ENCODE measurements around the gene HBA2.

The HBA2 gene

DNA sequence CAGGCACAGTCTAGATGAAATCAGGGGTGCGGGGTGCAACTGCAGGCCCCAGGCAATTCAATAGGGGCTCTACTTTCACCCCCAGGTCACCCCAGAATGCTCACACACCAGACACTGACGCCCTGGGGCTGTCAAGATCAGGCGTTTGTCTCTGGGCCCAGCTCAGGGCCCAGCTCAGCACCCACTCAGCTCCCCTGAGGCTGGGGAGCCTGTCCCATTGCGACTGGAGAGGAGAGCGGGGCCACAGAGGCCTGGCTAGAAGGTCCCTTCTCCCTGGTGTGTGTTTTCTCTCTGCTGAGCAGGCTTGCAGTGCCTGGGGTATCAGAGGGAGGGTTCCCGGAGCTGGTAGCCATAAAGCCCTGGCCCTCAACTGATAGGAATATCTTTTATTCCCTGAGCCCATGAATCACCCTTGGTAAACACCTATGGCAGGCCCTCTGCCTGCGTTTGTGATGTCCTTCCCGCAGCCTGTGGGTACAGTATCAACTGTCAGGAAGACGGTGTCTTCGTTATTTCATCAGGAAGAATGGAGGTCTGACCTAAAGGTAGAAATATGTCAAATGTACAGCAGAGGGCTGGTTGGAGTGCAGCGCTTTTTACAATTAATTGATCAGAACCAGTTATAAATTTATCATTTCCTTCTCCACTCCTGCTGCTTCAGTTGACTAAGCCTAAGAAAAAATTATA, 5.4 kb downstream of the HBA2 start:
- peaks cover 77% of the 10 kb centered on the region for H3K27me3 ChIP-seq (ENCODE audit: insufficient read depth, low read length)
- no peak overlapping the region for H3K27ac ChIP-seq (ENCODE audit: low read length)
- peaks cover 5% of the 10 kb centered on the region; the same call in 1 of the 2 replicates for H3K9me3 ChIP-seq (ENCODE audit: insufficient read depth, low read depth, low read length)
- H3K9ac ChIP-seq (ENCODE audit: low read depth, low read length): no peak overlapping the region
- H3K4me3 ChIP-seq (ENCODE audit: low read length): no peak overlapping the region
- no peaks in the 10 kb centered on the region for H3K36me3 ChIP-seq (ENCODE audit: insufficient read depth, low read depth, low read length)
- H3K4me1 ChIP-seq (ENCODE audit: insufficient read depth, low read length): no peaks in the 10 kb centered on the region

DNA sequence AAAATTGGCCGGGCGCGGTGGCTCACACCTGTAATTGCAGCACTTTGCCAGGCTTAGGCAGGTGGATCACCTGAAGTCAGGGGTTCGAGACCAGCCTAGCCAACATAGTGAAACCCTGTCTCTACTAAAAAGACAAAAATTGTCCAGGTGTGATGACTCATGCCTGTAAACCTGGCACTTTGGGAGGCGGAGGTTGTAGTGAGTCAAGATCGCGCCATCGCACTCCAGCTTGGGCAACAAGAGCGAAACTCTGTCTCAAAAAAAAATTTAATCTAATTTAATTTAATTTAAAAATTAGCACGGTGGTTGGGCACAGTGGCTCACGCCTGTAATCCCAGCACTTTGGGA, 6.0 kb downstream of the HBA2 start:
- Histone ChIP-seq H3K27me3 (ENCODE audit: insufficient read depth, low read length) (peaks cover 72% of the 10 kb centered on the region), H3K4me1 (ENCODE audit: insufficient read depth, low read length) (no peaks in the 10 kb centered on the region), H3K9ac (ENCODE audit: low read depth, low read length) (no peak overlapping the region), H3K9me3 (ENCODE audit: insufficient read depth, low read depth, low read length) (peaks cover 5% of the 10 kb centered on the region; the same call in 1 of the 2 replicates), H3K27ac (ENCODE audit: low read length) (no peak overlapping the region), H3K4me3 (ENCODE audit: low read length) (no peak overlapping the region), H3K36me3 (ENCODE audit: insufficient read depth, low read depth, low read length) (no peaks in the 10 kb centered on the region)

DNA sequence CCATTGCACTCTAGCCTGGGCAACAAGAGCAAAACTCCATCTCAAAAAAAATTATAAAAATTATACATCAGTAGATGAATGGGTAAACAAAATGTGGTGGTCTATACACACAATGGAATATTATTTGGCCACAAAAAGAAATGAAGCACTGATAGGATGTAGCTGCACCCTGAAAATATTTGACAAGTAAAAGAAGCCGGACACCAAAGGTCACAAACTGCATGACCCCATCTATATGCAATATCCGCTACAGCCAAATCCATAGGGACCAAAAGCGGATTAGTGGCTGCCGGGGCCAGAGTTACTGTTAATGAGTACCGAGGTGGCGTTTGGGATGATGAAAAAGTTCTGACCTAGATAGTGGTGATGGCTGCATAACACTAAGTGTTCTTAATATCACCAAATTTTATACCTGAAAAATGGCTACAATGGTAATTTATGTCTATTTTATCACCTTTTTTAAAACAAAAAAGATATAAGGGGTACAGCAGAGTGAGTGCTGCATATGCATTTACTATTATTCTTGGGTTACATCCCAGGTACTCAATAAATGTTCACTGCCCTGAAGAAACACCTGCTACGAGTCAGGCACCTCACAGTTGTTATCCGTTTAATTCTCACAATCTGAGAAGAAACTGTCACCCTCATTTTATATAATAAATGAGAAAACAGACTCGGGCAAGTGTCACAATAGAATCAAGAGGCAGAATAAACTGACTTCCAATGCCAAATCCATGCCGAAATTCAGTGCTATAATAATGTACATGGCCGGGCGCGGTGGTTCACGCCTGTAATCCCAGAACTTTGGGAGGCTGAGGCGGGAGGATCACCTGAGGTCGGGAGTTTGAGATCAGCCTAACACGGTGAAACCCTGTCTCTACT, 6.8 kb downstream of the HBA2 start:
- H3K27me3 ChIP-seq (ENCODE audit: insufficient read depth, low read length): peaks cover 64% of the 10 kb centered on the region
- H3K9ac ChIP-seq (ENCODE audit: low read depth, low read length): no peak overlapping the region
- no peak overlapping the region for H3K4me3 ChIP-seq (ENCODE audit: low read length)
- peaks cover 5% of the 10 kb centered on the region; the same call in 1 of the 2 replicates for H3K9me3 ChIP-seq (ENCODE audit: insufficient read depth, low read depth, low read length)
- H3K36me3 ChIP-seq (ENCODE audit: insufficient read depth, low read depth, low read length): no peaks in the 10 kb centered on the region
- H3K27ac ChIP-seq (ENCODE audit: low read length): no peak overlapping the region
- H3K4me1 ChIP-seq (ENCODE audit: insufficient read depth, low read length): no peaks in the 10 kb centered on the region

DNA sequence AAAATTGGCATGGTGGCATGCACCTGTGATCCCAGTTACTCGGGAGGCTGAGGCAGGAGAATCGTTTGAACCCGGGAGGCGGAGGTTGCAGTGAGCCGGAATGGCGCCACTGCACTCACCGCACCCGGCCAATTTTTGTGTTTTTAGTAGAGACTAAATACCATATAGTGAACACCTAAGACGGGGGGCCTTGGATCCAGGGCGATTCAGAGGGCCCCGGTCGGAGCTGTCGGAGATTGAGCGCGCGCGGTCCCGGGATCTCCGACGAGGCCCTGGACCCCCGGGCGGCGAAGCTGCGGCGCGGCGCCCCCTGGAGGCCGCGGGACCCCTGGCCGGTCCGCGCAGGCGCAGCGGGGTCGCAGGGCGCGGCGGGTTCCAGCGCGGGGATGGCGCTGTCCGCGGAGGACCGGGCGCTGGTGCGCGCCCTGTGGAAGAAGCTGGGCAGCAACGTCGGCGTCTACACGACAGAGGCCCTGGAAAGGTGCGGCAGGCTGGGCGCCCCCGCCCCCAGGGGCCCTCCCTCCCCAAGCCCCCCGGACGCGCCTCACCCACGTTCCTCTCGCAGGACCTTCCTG, 7.5 kb downstream of the HBA2 start, which contains the start of gene HBQ1:
HBQ1 (plus strand) TSS at position 359 of the 575 bp plus-strand sequence; CDS start at position 387, 28 bp downstream.
- peaks cover 5% of the 10 kb centered on the region; the same call in 1 of the 2 replicates for H3K9me3 ChIP-seq (ENCODE audit: insufficient read depth, low read depth, low read length)
- H3K4me1 ChIP-seq (ENCODE audit: insufficient read depth, low read length): no peaks in the 10 kb centered on the region
- H3K27me3 ChIP-seq (ENCODE audit: insufficient read depth, low read length): peaks cover 57% of the 10 kb centered on the region
- H3K9ac ChIP-seq (ENCODE audit: low read depth, low read length): no peak within 1 kb of the TSS
- peak within 1 kb of the TSS; percentile 51; the same call in 1 of the 2 replicates for H3K4me3 ChIP-seq (ENCODE audit: low read length)
- no peak within 1 kb of the TSS for H3K27ac ChIP-seq (ENCODE audit: low read length)
- no peaks in the 10 kb centered on the region for H3K36me3 ChIP-seq (ENCODE audit: insufficient read depth, low read depth, low read length)

DNA sequence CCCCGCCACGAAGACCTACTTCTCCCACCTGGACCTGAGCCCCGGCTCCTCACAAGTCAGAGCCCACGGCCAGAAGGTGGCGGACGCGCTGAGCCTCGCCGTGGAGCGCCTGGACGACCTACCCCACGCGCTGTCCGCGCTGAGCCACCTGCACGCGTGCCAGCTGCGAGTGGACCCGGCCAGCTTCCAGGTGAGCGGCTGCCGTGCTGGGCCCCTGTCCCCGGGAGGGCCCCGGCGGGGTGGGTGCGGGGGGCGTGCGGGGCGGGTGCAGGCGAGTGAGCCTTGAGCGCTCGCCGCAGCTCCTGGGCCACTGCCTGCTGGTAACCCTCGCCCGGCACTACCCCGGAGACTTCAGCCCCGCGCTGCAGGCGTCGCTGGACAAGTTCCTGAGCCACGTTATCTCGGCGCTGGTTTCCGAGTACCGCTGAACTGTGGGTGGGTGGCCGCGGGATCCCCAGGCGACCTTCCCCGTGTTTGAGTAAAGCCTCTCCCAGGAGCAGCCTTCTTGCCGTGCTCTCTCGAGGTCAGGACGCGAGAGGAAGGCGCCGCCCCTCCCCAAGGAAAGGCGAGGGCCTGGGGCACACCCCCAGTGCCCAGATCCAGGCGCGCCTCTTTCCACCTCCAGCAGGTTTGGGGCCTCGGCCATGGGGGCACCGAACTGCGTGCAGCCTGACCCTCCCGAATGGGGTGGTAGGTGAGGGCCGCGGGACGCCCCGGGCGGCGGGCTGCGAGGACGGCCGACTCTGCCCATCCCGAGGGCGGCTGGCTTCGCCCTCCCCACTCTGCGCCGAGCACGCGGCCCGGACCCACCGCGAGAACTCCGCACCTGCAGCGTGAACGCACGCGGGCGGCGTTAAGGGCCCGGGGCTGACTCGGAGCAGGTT, 8.2 kb downstream of the HBA2 start:
- Histone ChIP-seq H3K27me3 (ENCODE audit: insufficient read depth, low read length) (peaks cover 49% of the 10 kb centered on the region), H3K36me3 (ENCODE audit: insufficient read depth, low read depth, low read length) (peaks cover 5% of the 10 kb centered on the region; the same call in 1 of the 2 replicates), H3K4me3 (ENCODE audit: low read length) (peak overlapping the region; percentile 51; the same call in 1 of the 2 replicates), H3K9ac (ENCODE audit: low read depth, low read length) (no peak overlapping the region), H3K27ac (ENCODE audit: low read length) (no peak overlapping the region), H3K4me1 (ENCODE audit: insufficient read depth, low read length) (no peaks in the 10 kb centered on the region), H3K9me3 (ENCODE audit: insufficient read depth, low read depth, low read length) (peaks cover 5% of the 10 kb centered on the region; the same call in 1 of the 2 replicates)

DNA sequence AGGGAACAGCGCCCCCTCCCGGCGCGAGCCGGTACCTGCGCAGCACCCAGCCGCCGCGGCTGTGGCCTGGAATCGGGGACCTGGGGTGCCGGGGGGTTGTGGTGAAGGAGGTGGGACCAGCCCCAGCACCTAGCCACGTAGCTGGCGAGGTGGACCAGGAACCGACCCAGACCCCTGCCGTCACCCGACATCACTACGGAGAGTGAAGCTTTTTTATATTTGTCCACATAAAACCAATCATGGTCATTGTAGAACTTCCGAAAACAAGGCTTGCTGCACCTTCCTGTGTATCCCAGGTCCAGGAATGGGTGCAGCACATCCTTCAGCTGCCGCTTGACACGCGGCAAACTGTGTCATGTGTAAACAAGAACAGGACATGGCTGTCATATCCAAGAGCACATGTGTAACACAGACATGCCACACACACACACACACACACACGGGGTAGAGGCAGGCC, 8.9 kb downstream of the HBA2 start:
- Histone ChIP-seq H3K27me3 (ENCODE audit: insufficient read depth, low read length) (peaks cover 45% of the 10 kb centered on the region), H3K4me3 (ENCODE audit: low read length) (no peak overlapping the region), H3K9me3 (ENCODE audit: insufficient read depth, low read depth, low read length) (peaks cover 5% of the 10 kb centered on the region; the same call in 1 of the 2 replicates), H3K4me1 (ENCODE audit: insufficient read depth, low read length) (no peaks in the 10 kb centered on the region), H3K9ac (ENCODE audit: low read depth, low read length) (no peak overlapping the region), H3K36me3 (ENCODE audit: insufficient read depth, low read depth, low read length) (peaks cover 5% of the 10 kb centered on the region; the same call in 1 of the 2 replicates), H3K27ac (ENCODE audit: low read length) (no peak overlapping the region)

DNA sequence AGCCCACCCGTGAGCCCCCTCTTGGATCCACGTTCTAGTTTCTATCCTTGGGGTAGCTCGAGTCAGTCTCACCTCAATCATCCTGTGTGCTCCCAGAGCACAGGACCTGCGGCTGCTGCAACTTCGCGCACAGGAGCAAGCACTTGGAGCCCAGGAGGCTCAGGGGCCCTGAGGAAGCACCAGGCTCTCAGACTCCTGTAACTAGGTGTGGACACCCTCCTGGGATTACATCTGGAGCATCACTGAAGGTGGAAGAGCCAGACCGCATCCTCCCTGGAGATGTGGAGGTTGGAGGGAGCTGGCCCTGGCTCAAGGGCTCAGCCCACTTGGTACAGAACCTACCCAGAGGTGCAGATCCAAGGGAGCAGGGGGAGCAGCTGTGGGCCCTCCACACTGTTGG, 10.3 kb downstream of the HBA2 start:
- Histone ChIP-seq H3K4me3 (ENCODE audit: low read length) (no peak overlapping the region), H3K27me3 (ENCODE audit: insufficient read depth, low read length) (peaks cover 32% of the 10 kb centered on the region), H3K9me3 (ENCODE audit: insufficient read depth, low read depth, low read length) (peaks cover 8% of the 10 kb centered on the region), H3K36me3 (ENCODE audit: insufficient read depth, low read depth, low read length) (peaks cover 15% of the 10 kb centered on the region), H3K9ac (ENCODE audit: low read depth, low read length) (no peak overlapping the region), H3K4me1 (ENCODE audit: insufficient read depth, low read length) (no peaks in the 10 kb centered on the region), H3K27ac (ENCODE audit: low read length) (no peak overlapping the region)

DNA sequence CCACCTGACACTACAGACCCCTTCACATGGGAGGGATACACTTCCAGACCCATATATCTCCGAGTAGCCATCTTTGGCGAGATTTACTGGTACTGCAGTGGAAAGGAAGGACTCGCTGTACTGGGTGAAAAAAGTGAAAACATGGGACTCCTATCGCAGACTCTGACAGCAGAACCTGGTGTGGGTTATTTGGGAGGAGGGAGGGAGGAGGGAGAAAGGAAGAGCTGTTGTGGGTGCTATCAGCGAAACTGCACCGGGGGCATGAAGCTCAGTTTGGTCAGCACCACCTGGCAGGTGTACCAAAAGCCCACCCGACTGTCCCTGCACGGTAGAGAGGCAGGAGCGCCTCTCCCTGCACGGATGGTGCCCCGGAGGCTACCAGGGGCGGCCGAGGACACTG, 12.5 kb downstream of the HBA2 start:
- peaks cover 35% of the 10 kb centered on the region for H3K36me3 ChIP-seq (ENCODE audit: insufficient read depth, low read depth, low read length)
- no peak overlapping the region for H3K4me3 ChIP-seq (ENCODE audit: low read length)
- H3K27me3 ChIP-seq (ENCODE audit: insufficient read depth, low read length): peaks cover 10% of the 10 kb centered on the region
- no peaks in the 10 kb centered on the region for H3K4me1 ChIP-seq (ENCODE audit: insufficient read depth, low read length)
- H3K9ac ChIP-seq (ENCODE audit: low read depth, low read length): no peak overlapping the region
- H3K9me3 ChIP-seq (ENCODE audit: insufficient read depth, low read depth, low read length): peaks cover 8% of the 10 kb centered on the region
- H3K27ac ChIP-seq (ENCODE audit: low read length): no peak overlapping the region

DNA sequence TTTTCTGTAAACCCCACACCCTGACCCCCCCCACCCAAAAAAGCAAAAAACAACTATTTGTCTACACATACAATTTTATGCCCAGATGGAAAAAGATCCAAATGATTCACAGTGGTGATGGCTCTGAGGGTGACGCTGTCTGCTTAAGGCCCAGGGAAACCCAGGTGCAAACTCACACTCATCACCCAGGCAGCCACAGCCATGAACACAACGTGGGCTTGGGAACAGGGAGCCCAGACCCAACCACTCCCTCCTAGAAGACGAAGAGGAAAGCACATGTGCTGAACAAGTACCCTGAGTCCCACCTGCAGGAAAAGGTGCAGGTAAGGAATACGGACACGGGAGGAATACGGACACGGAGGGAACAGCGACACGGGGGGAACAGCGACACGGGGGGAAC, 13.0 kb downstream of the HBA2 start:
- Histone ChIP-seq H3K27ac (ENCODE audit: low read length) (no peak overlapping the region), H3K4me3 (ENCODE audit: low read length) (no peak overlapping the region), H3K4me1 (ENCODE audit: insufficient read depth, low read length) (no peaks in the 10 kb centered on the region), H3K9me3 (ENCODE audit: insufficient read depth, low read depth, low read length) (peaks cover 8% of the 10 kb centered on the region), H3K36me3 (ENCODE audit: insufficient read depth, low read depth, low read length) (peaks cover 40% of the 10 kb centered on the region), H3K27me3 (ENCODE audit: insufficient read depth, low read length) (peaks cover 5% of the 10 kb centered on the region), H3K9ac (ENCODE audit: low read depth, low read length) (no peak overlapping the region)

DNA sequence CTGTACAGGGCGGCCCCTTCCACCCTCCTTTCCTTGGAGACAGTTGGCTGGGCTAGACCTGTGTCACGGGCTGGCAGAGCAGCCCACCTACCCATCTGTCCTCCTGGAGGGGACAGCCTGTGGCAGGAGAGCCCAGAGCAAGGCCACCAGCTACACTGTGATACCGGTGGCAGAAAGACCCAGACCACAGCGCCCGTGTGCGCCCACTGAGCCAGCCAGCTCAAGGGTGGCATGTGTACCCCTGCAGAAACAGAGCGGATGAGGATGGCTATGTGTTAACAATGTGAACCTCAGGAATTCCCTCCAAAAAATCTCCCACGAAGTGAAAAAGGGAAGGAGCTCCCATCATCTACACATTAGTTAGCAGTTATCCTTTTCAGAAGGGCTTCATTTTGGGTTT, 14.7 kb downstream of the HBA2 start:
- H3K9ac ChIP-seq (ENCODE audit: low read depth, low read length): no peak overlapping the region
- no peak overlapping the region for H3K4me3 ChIP-seq (ENCODE audit: low read length)
- H3K36me3 ChIP-seq (ENCODE audit: insufficient read depth, low read depth, low read length): peaks cover 56% of the 10 kb centered on the region
- no peaks in the 10 kb centered on the region for H3K4me1 ChIP-seq (ENCODE audit: insufficient read depth, low read length)
- no peaks in the 10 kb centered on the region for H3K27me3 ChIP-seq (ENCODE audit: insufficient read depth, low read length)
- peaks cover 8% of the 10 kb centered on the region for H3K9me3 ChIP-seq (ENCODE audit: insufficient read depth, low read depth, low read length)
- no peak overlapping the region for H3K27ac ChIP-seq (ENCODE audit: low read length)

DNA sequence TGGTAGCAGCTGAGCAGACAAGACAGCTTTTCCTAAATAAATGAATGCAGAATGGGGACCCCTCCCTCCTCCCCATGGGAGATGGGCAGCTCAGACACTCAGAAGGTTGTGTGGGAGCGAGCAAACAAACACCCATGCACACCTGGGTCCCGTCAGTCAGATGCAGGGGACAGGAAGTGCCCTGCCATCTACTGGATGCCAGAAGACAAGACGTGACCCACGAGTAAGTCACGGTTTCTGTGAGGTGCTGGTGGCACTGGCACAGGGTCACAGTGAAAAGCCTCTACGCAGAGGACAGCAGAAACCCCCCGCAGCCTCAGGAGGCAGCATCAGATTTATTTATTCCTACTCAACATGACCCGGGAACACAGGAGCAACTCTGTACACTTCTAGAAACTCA, 16.0 kb downstream of the HBA2 start:
- Histone ChIP-seq H3K27me3 (ENCODE audit: insufficient read depth, low read length) (no peaks in the 10 kb centered on the region), H3K27ac (ENCODE audit: low read length) (no peak overlapping the region), H3K9me3 (ENCODE audit: insufficient read depth, low read depth, low read length) (peaks cover 8% of the 10 kb centered on the region), H3K4me1 (ENCODE audit: insufficient read depth, low read length) (no peaks in the 10 kb centered on the region), H3K36me3 (ENCODE audit: insufficient read depth, low read depth, low read length) (peaks cover 70% of the 10 kb centered on the region), H3K4me3 (ENCODE audit: low read length) (no peak overlapping the region), H3K9ac (ENCODE audit: low read depth, low read length) (no peak overlapping the region)
